HCT116 (cell line): Measurements from ENCODE around the gene KCNN3. TPM values are rescaled to one million over a fixed set of nuclear protein-coding genes. Genes with fewer than 3 reads are reported as not detected.

Experiments
- ATAC-seq: fragments of 200-7000 bp; cut with Tn5 transposase; 2 replicates; pipeline ENCODE4 v1.9.1; 2020; ENCODE audit warnings: mild to moderate bottlenecking, moderate library complexity
- BruUV-seq: library from RNA; stranded (reverse); fragments of 400-500 nt; replicated peaks from 2 replicates; lab custom pipeline; 2021; lab: Mats Ljungman, UMichigan
- CTCF ChIA-PET: fragments of 300-600 bp; sonication (Branson Sonifier 250); formaldehyde crosslinking; loops from one replicate; lab custom pipeline; 2021; ENCODE audit warnings: antibody characterized with exemption; lab: Charles Lee
- POLR2A ChIA-PET: fragments of 300-600, 350-600 bp; sonication (Branson Sonifier 250); formaldehyde crosslinking; loops from one replicate; lab custom pipeline; 2021; ENCODE audit warnings: antibody characterized with exemption; lab: Charles Lee
- RAD21 ChIA-PET, 2 experiments: fragments of 300-600 bp; sonication (Branson Sonifier 250); formaldehyde crosslinking; loops; one replicate each; lab custom pipeline; 2023; ENCODE audit warnings: low total read pairs in 2 of 2; ENCODE audit not compliant: uncharacterized antibody in 2 of 2, unreplicated experiment in 2 of 2, low non-redundant PET in 1 of 2; lab: Charles Lee
- DNase-seq: peaks from one replicate; pipeline ENCODE4 v3.0.0-alpha.2; 2010; ENCODE audit warnings: low read depth, low spot score
- H2AFZ ChIP-seq: fragments of 200-600 bp; shearing (Covaris generic), sonication (generic); 2 replicates; pipeline ENCODE4 v1.6.1; 2017; ENCODE audit warnings: low read depth, mixed run types, mixed read lengths, antibody characterized with exemption, low read length; ENCODE audit not compliant: poor library complexity, severe bottlenecking
- H3K27ac ChIP-seq: 2 replicates; pipeline ENCODE4 v1.5.1; 2012; ENCODE audit warnings: low read depth, low read length
- H3K27me3 ChIP-seq: fragments of 200-600 bp; sonication (generic); 2 replicates; pipeline ENCODE4 v1.6.1; 2016; ENCODE audit warnings: mixed run types, low read length, mixed read lengths; ENCODE audit not compliant: insufficient read depth
- H3K36me3 ChIP-seq, 2 experiments: fragments of 200-500 bp in 1 of 2; fragments of 200-600 bp in 1 of 2; sonication (Bioruptor generic) in 1 of 2; sonication (generic) in 1 of 2; 2 replicates each; pipeline versions ENCODE4 v1.5.1 to v1.6.1; 2014 to 2016; ENCODE audit warnings: low read length in 2 of 2, inconsistent platforms in 1 of 2, mixed read lengths in 1 of 2, mixed run types in 1 of 2; ENCODE audit not compliant: insufficient read depth in 2 of 2, control insufficient read depth in 1 of 2
- H3K4me1 ChIP-seq, 2 experiments: fragments of 200-600 bp in 1 of 2; sonication (generic) in 1 of 2; 2 replicates each; pipeline versions ENCODE4 v1.5.1 to v1.6.1; 2012 to 2017; ENCODE audit warnings: low read length in 2 of 2, inconsistent platforms in 1 of 2, mild to moderate bottlenecking in 1 of 2, mixed read lengths in 1 of 2, mixed run types in 1 of 2, moderate library complexity in 1 of 2; ENCODE audit not compliant: insufficient read depth in 2 of 2, control insufficient read depth in 1 of 2
- H3K4me2 ChIP-seq: fragments of 200-600 bp; sonication (generic); 2 replicates; pipeline ENCODE4 v1.6.1; 2017; ENCODE audit warnings: mixed run types, low read length, mixed read lengths
- H3K4me3 ChIP-seq, 2 experiments: fragments of 200-600 bp in 1 of 2; sonication (generic) in 1 of 2; replicated peaks in 1 of 2; 2 replicates each; pipeline ENCODE4 v1.5.1; 2011 to 2016; ENCODE audit warnings: low read length in 2 of 2, control low read depth in 1 of 2, low read depth in 1 of 2, mild to moderate bottlenecking in 1 of 2, mixed read lengths in 1 of 2, mixed run types in 1 of 2
- H3K79me2 ChIP-seq: fragments of 200-600 bp; sonication (generic); 2 replicates; pipeline ENCODE4 v1.6.1; 2017; ENCODE audit warnings: mild to moderate bottlenecking, mixed run types, low read length, moderate library complexity, mixed read lengths; ENCODE audit not compliant: insufficient read depth
- H3K9ac ChIP-seq: fragments of 200-600 bp; sonication (generic); 2 replicates; pipeline ENCODE4 v1.6.1; 2016; ENCODE audit warnings: low read length, mixed read lengths
- H3K9me2 ChIP-seq: fragments of 200-600 bp; sonication (generic), shearing (Covaris generic); 2 replicates; pipeline ENCODE4 v1.6.1; 2017; ENCODE audit warnings: mixed run types, mild to moderate bottlenecking, moderate library complexity; ENCODE audit not compliant: insufficient read depth
- H3K9me3 ChIP-seq, 2 experiments: fragments of 200-500 bp in 1 of 2; fragments of 200-600 bp in 1 of 2; sonication (Bioruptor generic) in 1 of 2; sonication (generic) in 1 of 2; 2 replicates each; pipeline ENCODE4 v1.6.1; 2014 to 2017; ENCODE audit warnings: low read length in 2 of 2, mixed read lengths in 2 of 2, inconsistent platforms in 1 of 2, low read depth in 1 of 2, mild to moderate bottlenecking in 1 of 2, mixed run types in 1 of 2, moderate library complexity in 1 of 2; ENCODE audit not compliant: control insufficient read depth in 1 of 2, insufficient read depth in 1 of 2
- H4K20me1 ChIP-seq: fragments of 200-600 bp; sonication (generic), shearing (Covaris generic); 2 replicates; pipeline ENCODE4 v1.6.1; 2017; ENCODE audit warnings: mixed run types, mild to moderate bottlenecking, moderate library complexity; ENCODE audit not compliant: insufficient read depth
- EGR1 ChIP-seq: IDR thresholded peaks from 2 replicates; pipeline ENCODE4 v1.6.1; 2012; ENCODE audit warnings: low read depth
- ELF1 ChIP-seq: IDR thresholded peaks from 2 replicates; pipeline ENCODE4 v1.6.1; 2012; ENCODE audit warnings: low read depth, borderline replicate concordance
- EZH2 ChIP-seq: fragments of 200-600 bp; sonication (generic); IDR thresholded peaks from 2 replicates; pipeline ENCODE4 v1.6.1; 2017; ENCODE audit warnings: antibody characterized with exemption, mixed run types
- FOSL1 ChIP-seq: IDR thresholded peaks from 2 replicates; pipeline ENCODE4 v1.6.1; 2012; ENCODE audit warnings: low read depth
- REST ChIP-seq: IDR thresholded peaks from 2 replicates; pipeline ENCODE4 v1.6.1; 2012; ENCODE audit warnings: low read depth
- intact Hi-C: fragments of 100-400 bp; cut with micrococcal nuclease; formaldehyde crosslinking; loops from 2 replicates; pipeline ENCODE4 v1.10.0; 2022
- total RNA-seq: library from RNA; stranded (reverse); gene quantifications from one replicate; pipeline ENCODE4 v1.2.1, GENCODE V29; 2021; ENCODE audit not compliant: unreplicated experiment

KCNN3 gene
- total RNA-seq, 1 experiment from 2014 or later, result 1.1 TPM

GRCh38 chr1:154808261-154808908 lies 61.7 kb downstream of the KCNN3 start:
- Histone ChIP-seq H3K9me2 (no peaks in the 10 kb centered on the region), H3K9me3 (no peaks in the 10 kb centered on the region), H3K4me1 (peaks cover 19 to 25% of the 10 kb centered on the region in 2 experiments; a peak in 3 of 4 replicates), H3K79me2 (no peaks in the 10 kb centered on the region), H3K27ac (no peak overlapping the region), H3K4me2 (no peak overlapping the region), H2AFZ (no peak overlapping the region)
- no TSS peak for BruUV-seq
- RAD21 ChIA-PET, result no interaction called here
- intact Hi-C loops, result no loop called here
- CTCF ChIA-PET, result interaction anchor here (1.6 kb wide), 1 partner anchor 12 kb away, joined by 6 read pairs; no protein-coding TSS in a partner anchor
- ATAC-seq, result no peak
- POLR2A ChIA-PET, result no interaction called here
- DNase-seq, result no peak
- no peak for TF ChIP-seq FOSL1
- TF ChIP-seq EGR1, result no peak
- TF ChIP-seq REST, result no peak
- TF ChIP-seq ELF1, result no peak
- TF ChIP-seq EZH2, result no peak
- TF ChIP-seq, all 23 proteins: peak for 0
- Histone ChIP-seq H3K9ac (no peak overlapping the region), H4K20me1 (no peaks in the 10 kb centered on the region), H3K4me3 (no peak overlapping the region), H3K36me3 (no peaks in the 10 kb centered on the region), H3K27me3 (peaks cover 28% of the 10 kb centered on the region)
